K562 (cell line): ENCODE results near the gene FAM174B. TPM values are rescaled to one million over a fixed set of nuclear protein-coding genes. Genes with fewer than 3 reads are reported as not detected.

Source experiments
- ATAC-seq: fragments of 200-7000 bp; cut with Tn5 transposase; 3 replicates; pipeline ENCODE4 v1.9.1; 2020; ENCODE audit warnings: moderate library complexity
- BruUV-seq: library from RNA; stranded (reverse); fragments of 400-500 nt; replicated peaks from 2 replicates; lab custom pipeline; 2021; lab: Mats Ljungman, UMichigan
- CTCF ChIA-PET: fragments of 300-600 bp; formaldehyde crosslinking; extraction: SDS; loops from one replicate; lab custom pipeline; 2021; ENCODE audit warnings: low intra/inter-chr PET ratio; lab: Yijun Ruan, JAX
- POLR2A ChIA-PET: fragments of 300-600, 350-650 bp; sonication (Branson Sonifier 250); formaldehyde crosslinking; extraction: SDS; loops from one replicate; lab custom pipeline; 2021; ENCODE audit warnings: antibody characterized with exemption, inconsistent platforms; lab: Yijun Ruan, JAX
- DNase-seq, 4 experiments: peaks; one replicate each; pipeline versions ENCODE4 v3.0.0 to v3.0.0-alpha.2; 2011 to 2018; ENCODE audit warnings: low spot score in 3 of 4, mixed read lengths in 3 of 4; ENCODE audit errors: extremely low read depth in 1 of 4
- FAIRE-seq: peaks from 2 replicates; lab custom pipeline; 2011; peaks lifted over from hg19 to GRCh38; lab: Jason Lieb, UNC
- H2AFZ ChIP-seq: 2 replicates; pipeline ENCODE4 v1.6.0; 2011; ENCODE audit warnings: low read depth, low read length, control low read depth, inconsistent platforms
- H3K27ac ChIP-seq: fragments of 200-600 bp; 3 replicates; pipeline ENCODE4 v1.8.0; 2011; ENCODE audit warnings: low read depth, mild to moderate bottlenecking, control low read depth, inconsistent platforms, low read length, moderate library complexity, mixed read lengths; ENCODE audit errors: extremely low read depth
- H3K27me3 ChIP-seq, 2 experiments: fragments of 300-600 bp in 1 of 2; 2 replicates in 1 of 2; 3 replicates in 1 of 2; pipeline versions ENCODE4 v1.6.0 to v1.8.0; 2011; ENCODE audit warnings: inconsistent platforms in 2 of 2, low read length in 2 of 2, mild to moderate bottlenecking in 1 of 2, mixed read lengths in 1 of 2, moderate library complexity in 1 of 2; ENCODE audit not compliant: control insufficient read depth in 2 of 2, insufficient read depth in 2 of 2
- H3K36me3 ChIP-seq: fragments of 300-600 bp; 3 replicates; pipeline ENCODE4 v1.8.0; 2011; ENCODE audit warnings: mild to moderate bottlenecking, low read length, inconsistent platforms; ENCODE audit not compliant: control insufficient read depth, insufficient read depth
- H3K4me1 ChIP-seq, 2 experiments: fragments of 200-600 bp in 1 of 2; replicated peaks in 1 of 2; 2 replicates in 1 of 2; 3 replicates in 1 of 2; pipeline versions ENCODE4 v1.5.1 to v1.8.0; 2011; ENCODE audit warnings: inconsistent platforms in 2 of 2, low read length in 2 of 2, mild to moderate bottlenecking in 1 of 2, mixed read lengths in 1 of 2, moderate library complexity in 1 of 2; ENCODE audit not compliant: control insufficient read depth in 2 of 2, insufficient read depth in 2 of 2
- H3K4me2 ChIP-seq: 2 replicates; pipeline ENCODE4 v1.6.1; 2011; ENCODE audit warnings: low read length, control low read depth, inconsistent platforms, mixed read lengths; ENCODE audit not compliant: insufficient read depth
- H3K4me3 ChIP-seq: fragments of 200-600 bp; sonication (generic), shearing (Covaris generic); 2 replicates; pipeline ENCODE4 v1.5.1; 2016; ENCODE audit warnings: control low read depth, inconsistent platforms
- H3K79me2 ChIP-seq: fragments of 200-600 bp; 3 replicates; pipeline ENCODE4 v1.8.0; 2011; ENCODE audit warnings: low read length, inconsistent platforms; ENCODE audit not compliant: control insufficient read depth, insufficient read depth
- H3K9ac ChIP-seq, 2 experiments: 2 replicates each; pipeline versions ENCODE4 v1.6.0 to v1.6.1; 2011; ENCODE audit warnings: low read depth in 2 of 2, low read length in 2 of 2, control low read depth in 1 of 2, inconsistent platforms in 1 of 2, mild to moderate bottlenecking in 1 of 2, mixed read lengths in 1 of 2; ENCODE audit not compliant: insufficient read depth in 1 of 2
- H3K9me1 ChIP-seq: one replicate; pipeline ENCODE4 v1.6.0; 2011; ENCODE audit warnings: inconsistent platforms, mild to moderate bottlenecking, low read length, moderate library complexity; ENCODE audit not compliant: control insufficient read depth, insufficient read depth
- H3K9me3 ChIP-seq: replicated peaks from 2 replicates; pipeline ENCODE4 v1.5.1; 2011; ENCODE audit warnings: low read depth, low read length, inconsistent platforms; ENCODE audit not compliant: control insufficient read depth, insufficient read depth
- H4K20me1 ChIP-seq: replicated peaks from 2 replicates; pipeline ENCODE4 v1.6.1; 2011; ENCODE audit warnings: low read length, inconsistent platforms, mixed read lengths; ENCODE audit not compliant: control insufficient read depth, insufficient read depth
- BCL6 ChIP-seq: fragments of 250-450 bp; sonication (Bioruptor Pico); IDR thresholded peaks from 2 replicates; pipeline ENCODE4 v1.4.0; 2020
- EHMT2 ChIP-seq: fragments of 450-650 bp; IDR thresholded peaks from 2 replicates; pipeline ENCODE4 v1.6.1; 2018; ENCODE audit warnings: antibody characterized with exemption
- KLF10 ChIP-seq: fragments of 250-450 bp; sonication (Bioruptor Pico); IDR thresholded peaks from 2 replicates; pipeline ENCODE4 v1.6.1; 2021; ENCODE audit warnings: matching md5 sums
- MAZ ChIP-seq, 2 experiments: fragments of 450-650 bp in 1 of 2; sonication (generic) in 1 of 2; formaldehyde crosslinking; IDR thresholded peaks in 1 of 2; conservative IDR thresholded peaks in 1 of 2; 2 replicates each; pipeline versions ENCODE4 v1.4.0 to v1.5.0; 2020; ENCODE audit warnings: mild to moderate bottlenecking in 1 of 2, missing genetic modification reagents in 1 of 2
- SRSF3 ChIP-seq: fragments of 200-400 bp; formaldehyde crosslinking; IDR thresholded peaks from 2 replicates; pipeline ENCODE4 v1.6.1; 2016; ENCODE audit warnings: mild to moderate bottlenecking, low read length, moderate library complexity; ENCODE audit not compliant: insufficient read depth
- ZNF134 ChIP-seq: fragments of 250-450 bp; sonication (Bioruptor Pico); conservative IDR thresholded peaks from 2 replicates; pipeline ENCODE4 v1.4.0; 2020
- WGBS: fragments of 100-300 bp; shearing (Covaris generic); methylation state at CpG from one replicate; pipeline ENCODE4 v1.1.6; 2016; ENCODE audit warnings: low coverage, mixed read lengths; ENCODE audit not compliant: insufficient coverage; ENCODE audit errors: missing lambda C conversion rate; 5-methylcytosine and 5-hydroxymethylcytosine counted together
- in situ Hi-C: fragments of 300-500 bp; cut with MboI; formaldehyde crosslinking; loops from 4 replicates; pipeline ENCODE4 v1.15.0; 2018; ENCODE audit warnings: inconsistent platforms, mixed read lengths
- intact Hi-C: fragments of 100-400 bp; cut with micrococcal nuclease; formaldehyde crosslinking; loops from 2 replicates; pipeline ENCODE4 v1.14.2; 2022
- polyA plus RNA-seq, 8 experiments: library from polyadenylated mRNA; depleted of rRNA in 4 of 8; stranded (reverse) in 5 of 8; unstranded in 3 of 8; fragments of >200 nt; fragmentation: Nextera tagmentation in 2 of 8; fragmentation: Illumina TruSeq in 1 of 8; extraction: Ambion mirVana in 2 of 8; extraction: Trizol in 1 of 8; gene quantifications; 2 replicates each; pipeline versions ENCODE4 v1.2.1 to v1.2.3, GENCODE V29; 2011 to 2014; ENCODE audit warnings: inconsistent platforms in 1 of 8, missing spikeins in 1 of 8
- total RNA-seq, 7 experiments: library from RNA; depleted of rRNA in 6 of 7; stranded (reverse); fragments of >200 nt in 6 of 7; fragmentation: Illumina TruSeq in 2 of 7; extraction: Trizol in 2 of 7; gene quantifications; 2 replicates each; pipeline versions ENCODE4 v1.2.1 to v1.2.3, GENCODE V29; 2011 to 2021; ENCODE audit warnings: low replicate concordance in 1 of 7
- TF ChIP-seq, protein P1 (sequence below): fragments of 450-650 bp; IDR thresholded peaks from 2 replicates; pipeline ENCODE4 v1.6.1; 2018; ENCODE audit warnings: mild to moderate bottlenecking, low read depth; ENCODE audit not compliant: partially characterized antibody
- TF ChIP-seq, protein P2 (sequence below), 2 experiments: fragments of 200-800 bp in 1 of 2; sonication (Bioruptor generic) in 1 of 2; sonication (generic) in 1 of 2; formaldehyde crosslinking in 1 of 2; IDR thresholded peaks in 1 of 2; conservative IDR thresholded peaks in 1 of 2; 2 replicates each; pipeline versions ENCODE4 v1.5.0 to v1.6.1; 2016 to 2020; ENCODE audit warnings: missing compliant biosample characterization in 1 of 2, missing genetic modification characterization in 1 of 2, missing genetic modification reagents in 1 of 2

Gene FAM174B
- total and polyA plus RNA-seq, 9 of the 15 experiments (the other 6 are each of a cell fraction or from before 2014, with no cell fraction given) = 0.39 to 2.7 (median 1.9) TPM; not detected in 1

DNA sequence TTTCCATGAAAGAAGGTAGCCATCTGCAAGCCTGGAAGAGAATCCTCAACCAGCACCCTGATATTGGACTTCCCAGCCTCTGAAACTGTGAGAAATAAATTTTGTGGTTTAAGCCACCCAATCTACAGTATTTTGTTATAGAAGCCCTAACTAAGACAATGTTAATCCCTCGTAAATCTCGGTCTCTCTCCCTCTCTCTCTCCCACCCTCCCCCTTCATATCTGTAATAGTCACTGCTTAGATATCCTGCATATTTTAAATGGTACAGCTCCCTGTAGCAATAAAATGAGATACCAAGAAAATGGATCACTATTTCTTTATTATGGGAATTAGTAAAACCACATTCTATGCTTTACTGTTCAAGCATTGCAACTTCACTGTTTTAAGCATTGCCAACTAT lies 21.0 kb upstream of the FAM174B start:
- intact Hi-C loops (no loop called here), in situ Hi-C loops (no loop called here)
- ATAC-seq (no peak), DNase-seq (no peak), FAIRE-seq (no peak)
- Histone ChIP-seq H3K4me2 (no peak overlapping the region), H3K9me1 (no peaks in the 10 kb centered on the region), H3K4me1 (no peaks in the 10 kb centered on the region), H3K9me3 (no peaks in the 10 kb centered on the region), H3K27ac (no peak overlapping the region), H3K36me3 (no peaks in the 10 kb centered on the region), H3K27me3 (peaks cover 12 to 22% of the 10 kb centered on the region in 2 experiments), H3K9ac (no peak overlapping the region), H3K4me3 (no peak overlapping the region), H2AFZ (no peak overlapping the region), H4K20me1 (no peaks in the 10 kb centered on the region), H3K79me2 (no peaks in the 10 kb centered on the region)
- POLR2A ChIA-PET = interaction anchor here (0.6 kb wide), 1 partner anchor 17 kb away, joined by 3 read pairs; no protein-coding TSS in a partner anchor
- TF ChIP-seq, protein P1, sequence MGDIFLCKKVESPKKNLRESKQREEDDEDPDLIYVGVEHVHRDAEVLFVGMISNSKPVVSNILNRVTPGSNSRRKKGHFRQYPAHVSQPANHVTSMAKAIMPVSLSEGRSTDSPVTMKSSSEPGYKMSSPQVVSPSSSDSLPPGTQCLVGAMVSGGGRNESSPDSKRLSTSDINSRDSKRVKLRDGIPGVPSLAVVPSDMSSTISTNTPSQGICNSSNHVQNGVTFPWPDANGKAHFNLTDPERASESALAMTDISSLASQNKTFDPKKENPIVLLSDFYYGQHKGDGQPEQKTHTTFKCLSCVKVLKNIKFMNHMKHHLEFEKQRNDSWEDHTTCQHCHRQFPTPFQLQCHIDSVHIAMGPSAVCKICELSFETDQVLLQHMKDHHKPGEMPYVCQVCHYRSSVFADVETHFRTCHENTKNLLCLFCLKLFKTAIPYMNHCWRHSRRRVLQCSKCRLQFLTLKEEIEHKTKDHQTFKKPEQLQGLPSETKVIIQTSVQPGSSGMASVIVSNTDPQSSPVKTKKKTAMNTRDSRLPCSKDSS = no peak
- no peak for TF ChIP-seq KLF10 (CRISPR knock-in tag)
- no peak for TF ChIP-seq SRSF3
- TF ChIP-seq BCL6 (CRISPR knock-in tag) = no peak
- TF ChIP-seq EHMT2 = no peak
- TF ChIP-seq, protein P2, sequence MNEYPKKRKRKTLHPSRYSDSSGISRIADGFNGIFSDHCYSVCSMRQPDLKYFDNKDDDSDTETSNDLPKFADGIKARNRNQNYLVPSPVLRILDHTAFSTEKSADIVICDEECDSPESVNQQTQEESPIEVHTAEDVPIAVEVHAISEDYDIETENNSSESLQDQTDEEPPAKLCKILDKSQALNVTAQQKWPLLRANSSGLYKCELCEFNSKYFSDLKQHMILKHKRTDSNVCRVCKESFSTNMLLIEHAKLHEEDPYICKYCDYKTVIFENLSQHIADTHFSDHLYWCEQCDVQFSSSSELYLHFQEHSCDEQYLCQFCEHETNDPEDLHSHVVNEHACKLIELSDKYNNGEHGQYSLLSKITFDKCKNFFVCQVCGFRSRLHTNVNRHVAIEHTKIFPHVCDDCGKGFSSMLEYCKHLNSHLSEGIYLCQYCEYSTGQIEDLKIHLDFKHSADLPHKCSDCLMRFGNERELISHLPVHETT (CRISPR knock-in tag; conservative IDR thresholded peaks at IDR 0.05 in 1 of 2, IDR thresholded peaks at IDR 0.05 in 1 of 2) = no peak
- no peak for TF ChIP-seq ZNF134
- TF ChIP-seq MAZ (CRISPR knock-in tag; conservative IDR thresholded peaks at IDR 0.05 in 1 of 2, IDR thresholded peaks at IDR 0.05 in 1 of 2) = no peak
- CTCF ChIA-PET = no interaction called here
- no TSS peak for BruUV-seq
- WGBS = 3% methylated on average over 2 of the region's 2 CpGs
